GM18526 (cell line): Measurements from ENCODE around the gene CDC42SE2.

Source experiments
- POLR2A ChIP-seq: IDR thresholded peaks from 3 replicates; pipeline ENCODE4 v1.6.1; 2011; ENCODE audit not compliant: insufficient read length; ENCODE audit errors: extremely low read depth

The CDC42SE2 gene

GRCh38 chr5:131389096-131389868, 125.4 kb downstream of the CDC42SE2 start:
- TF ChIP-seq POLR2A: no peak

GRCh38 chr5:131389869-131390265, 126.0 kb downstream of the CDC42SE2 start:
- no peak for TF ChIP-seq POLR2A

GRCh38 chr5:131392466-131393095, 128.7 kb downstream of the CDC42SE2 start:
- TF ChIP-seq POLR2A: no peak

GRCh38 chr5:131393498-131393968, 129.7 kb downstream of the CDC42SE2 start:
- no peak for TF ChIP-seq POLR2A

- TF ChIP-seq POLR2A: no peak
These were observed 130.3 kb downstream of the CDC42SE2 start for GRCh38 chr5:131394128-131394527.

GRCh38 chr5:131396015-131396414, 132.2 kb downstream of the CDC42SE2 start:
- no peak for TF ChIP-seq POLR2A

GRCh38 chr5:131396630-131397273, 132.9 kb downstream of the CDC42SE2 start:
- TF ChIP-seq POLR2A: no peak

GRCh38 chr5:131400585-131400984, 136.7 kb downstream of the CDC42SE2 start:
- TF ChIP-seq POLR2A: no peak

- no peak for TF ChIP-seq POLR2A
These were observed 141.8 kb downstream of the CDC42SE2 start for GRCh38 chr5:131405674-131406073.

- TF ChIP-seq POLR2A: no peak
These were observed 142.2 kb downstream of the CDC42SE2 start for GRCh38 chr5:131406076-131406475.

GRCh38 chr5:131406975-131407638, 143.3 kb downstream of the CDC42SE2 start:
- TF ChIP-seq POLR2A: no peak

GRCh38 chr5:131413605-131414559, 150.0 kb downstream of the CDC42SE2 start:
- no peak for TF ChIP-seq POLR2A

- no peak for TF ChIP-seq POLR2A
These were observed 152.9 kb downstream of the CDC42SE2 start for GRCh38 chr5:131416729-131417128.

- no peak for TF ChIP-seq POLR2A
These were observed 153.5 kb downstream of the CDC42SE2 start for GRCh38 chr5:131417240-131417869.
